Endothelial cell of umbilical vein (primary cell): ENCODE data around the gene BSG. TPM values are rescaled to one million over a fixed set of nuclear protein-coding genes. Genes with fewer than 3 reads are reported as not detected.
A peak's percentile ranks its signal among the peaks of the same experiment; 100 is the strongest.

ENCODE experiments used
- BruUV-seq: library from RNA; stranded (reverse); fragments of 400-500 nt; replicated peaks from 2 replicates; lab custom pipeline; 2021; lab: Mats Ljungman, UMichigan
- CTCF ChIA-PET: fragments of 300-600, 350-600 bp; sonication (Branson Sonifier 250); formaldehyde crosslinking; loops from one replicate; lab custom pipeline; 2021; ENCODE audit warnings: antibody characterized with exemption, inconsistent platforms; lab: Charles Lee
- POLR2A ChIA-PET: fragments of 300-600, 350-600 bp; sonication (Branson Sonifier 250); formaldehyde crosslinking; loops from one replicate; lab custom pipeline; 2021; ENCODE audit warnings: antibody characterized with exemption, inconsistent platforms; lab: Charles Lee
- DNase-seq: peaks from one replicate; pipeline ENCODE4 v3.0.0-alpha.2; 2011; ENCODE audit warnings: low read depth, low spot score
- FAIRE-seq: peaks from 2 replicates; lab custom pipeline; 2011; peaks lifted over from hg19 to GRCh38; lab: Jason Lieb, UNC
- H2AFZ ChIP-seq: 2 replicates; pipeline ENCODE4 v1.6.0; 2012; ENCODE audit warnings: low read depth, low read length, control low read depth, inconsistent platforms
- H3K27ac ChIP-seq: 2 replicates; pipeline ENCODE4 v1.5.1; 2011; ENCODE audit warnings: low read depth, mild to moderate bottlenecking, control low read depth, low read length, moderate library complexity; ENCODE audit not compliant: insufficient read depth
- H3K27me3 ChIP-seq, 2 experiments: 2 replicates each; pipeline versions ENCODE4 v1.6.0 to v1.6.1; 2011; ENCODE audit warnings: low read length in 2 of 2, mixed read lengths in 1 of 2; ENCODE audit not compliant: control insufficient read depth in 2 of 2, insufficient read depth in 2 of 2
- H3K36me3 ChIP-seq, 2 experiments: 2 replicates in 1 of 2; 3 replicates in 1 of 2; pipeline ENCODE4 v1.5.1; 2011; ENCODE audit warnings: low read length in 2 of 2, mild to moderate bottlenecking in 1 of 2, moderate library complexity in 1 of 2; ENCODE audit not compliant: control insufficient read depth in 2 of 2, insufficient read depth in 2 of 2; ENCODE audit errors: extremely low read depth in 1 of 2
- H3K4me1 ChIP-seq: 3 replicates; pipeline ENCODE4 v1.5.1; 2011; ENCODE audit warnings: mild to moderate bottlenecking, low read length; ENCODE audit not compliant: control insufficient read depth, insufficient read depth; ENCODE audit errors: extremely low read depth
- H3K4me2 ChIP-seq: 2 replicates; pipeline ENCODE4 v1.6.1; 2011; ENCODE audit warnings: low read length, control low read depth, mixed read lengths; ENCODE audit not compliant: insufficient read depth
- H3K4me3 ChIP-seq, 3 experiments: fragments of 200-600 bp in 1 of 3; sonication (generic), shearing (Covaris generic) in 1 of 3; replicated peaks in 1 of 3; 2 replicates each; pipeline ENCODE4 v1.5.1; 2011 to 2016; ENCODE audit warnings: control low read depth in 3 of 3, low read length in 3 of 3, mild to moderate bottlenecking in 2 of 3, inconsistent platforms in 1 of 3, low read depth in 1 of 3, moderate library complexity in 1 of 3; ENCODE audit not compliant: insufficient read depth in 1 of 3
- H3K79me2 ChIP-seq: 2 replicates; pipeline ENCODE4 v1.6.0; 2012; ENCODE audit warnings: low read length, inconsistent platforms; ENCODE audit not compliant: control insufficient read depth, insufficient read depth
- H3K9ac ChIP-seq: replicated peaks from 2 replicates; pipeline ENCODE3; 2011; ENCODE audit warnings: low read length, control low read depth; ENCODE audit not compliant: insufficient read depth; ENCODE audit errors: extremely low read depth
- H3K9me1 ChIP-seq: replicated peaks from 3 replicates; pipeline ENCODE4 v1.6.0; 2011; ENCODE audit warnings: mild to moderate bottlenecking, low read length; ENCODE audit not compliant: control insufficient read depth, insufficient read depth; ENCODE audit errors: extremely low read depth
- H3K9me3 ChIP-seq: replicated peaks from 2 replicates; pipeline ENCODE4 v1.5.1; 2012; ENCODE audit warnings: low read length, inconsistent platforms; ENCODE audit not compliant: control insufficient read depth, insufficient read depth
- H4K20me1 ChIP-seq: replicated peaks from 2 replicates; pipeline ENCODE3; 2011; ENCODE audit warnings: mild to moderate bottlenecking, low read length; ENCODE audit not compliant: control insufficient read depth, insufficient read depth; ENCODE audit errors: extremely low read depth
- EZH2 ChIP-seq: IDR thresholded peaks from 2 replicates; pipeline ENCODE4 v1.6.1; 2012; ENCODE audit warnings: borderline replicate concordance, low read depth, mild to moderate bottlenecking, moderate library complexity, low read length, inconsistent platforms; ENCODE audit not compliant: severe bottlenecking
- FOS ChIP-seq: IDR thresholded peaks from 2 replicates; pipeline ENCODE4 v1.6.1; 2011; ENCODE audit warnings: mild to moderate bottlenecking, low read length, moderate library complexity, borderline replicate concordance; ENCODE audit not compliant: insufficient read depth
- GATA2 ChIP-seq: IDR thresholded peaks from 2 replicates; pipeline ENCODE4 v1.7.0; 2011; ENCODE audit warnings: low read depth, mild to moderate bottlenecking, moderate library complexity, mixed read lengths, low read length; ENCODE audit not compliant: insufficient read length, insufficient read depth
- JUN ChIP-seq: IDR thresholded peaks from 2 replicates; pipeline ENCODE4 v1.6.1; 2011; ENCODE audit warnings: borderline replicate concordance, low read depth; ENCODE audit not compliant: insufficient read length, insufficient read depth
- MAX ChIP-seq: IDR thresholded peaks from 2 replicates; pipeline ENCODE4 v1.6.1; 2011; ENCODE audit not compliant: insufficient read depth, insufficient read length
- MYC ChIP-seq: IDR thresholded peaks from one replicate; pipeline ENCODE4 v1.6.1; 2011; ENCODE audit warnings: mild to moderate bottlenecking, low read depth, low read length
- POLR2A ChIP-seq: IDR thresholded peaks from 2 replicates; pipeline ENCODE4 v1.6.1; 2012; ENCODE audit warnings: low read depth, mild to moderate bottlenecking, control low read depth, low read length
- POLR2AphosphoS5 ChIP-seq: IDR thresholded peaks from 2 replicates; pipeline ENCODE4 v1.6.1; 2012; ENCODE audit warnings: low read depth, mild to moderate bottlenecking, control low read depth, low read length, moderate library complexity; ENCODE audit not compliant: insufficient read depth
- dilution Hi-C: fragments of 300-500 bp; cut with MboI; formaldehyde crosslinking; loops from one replicate; pipeline ENCODE4 v1.15.0; 2019; ENCODE audit warnings: low sequenced_read_pairs; ENCODE audit not compliant: extremely low pct_ligation_motif_present
- intact Hi-C: fragments of 100-400 bp; cut with micrococcal nuclease; formaldehyde crosslinking; loops from one replicate; pipeline ENCODE4 v1.10.0; 2022
- polyA plus RNA-seq, 4 experiments: library from polyadenylated mRNA; depleted of rRNA in 3 of 4; stranded (reverse) in 3 of 4; unstranded in 1 of 4; fragments of >200 nt; gene quantifications; 2 replicates each; pipeline versions ENCODE4 v1.2.1 to v1.2.3, GENCODE V29; 2011 to 2012; ENCODE audit warnings: missing spikeins in 1 of 4
- total RNA-seq: library from RNA; stranded (reverse); gene quantifications from 2 replicates; pipeline ENCODE4 v1.2.3, GENCODE V29; 2021
- TF ChIP-seq, protein P1 (sequence below), 2 donors: IDR thresholded peaks; 1 replicate in 1 of 2; 2 replicates in 1 of 2; pipeline ENCODE4 v1.5.1; 2011; ENCODE audit warnings: low read length in 2 of 2, mild to moderate bottlenecking in 2 of 2, moderate library complexity in 2 of 2, control low read depth in 1 of 2, inconsistent platforms in 1 of 2, low read depth in 1 of 2; ENCODE audit not compliant: insufficient read depth in 1 of 2; ENCODE audit errors: extremely low read depth in 1 of 2

The BSG gene
- total and polyA plus RNA-seq, 2 donors (not counting 3 experiments of a cell fraction or from before 2014, with no cell fraction given): 485 to 661 TPM

DNA sequence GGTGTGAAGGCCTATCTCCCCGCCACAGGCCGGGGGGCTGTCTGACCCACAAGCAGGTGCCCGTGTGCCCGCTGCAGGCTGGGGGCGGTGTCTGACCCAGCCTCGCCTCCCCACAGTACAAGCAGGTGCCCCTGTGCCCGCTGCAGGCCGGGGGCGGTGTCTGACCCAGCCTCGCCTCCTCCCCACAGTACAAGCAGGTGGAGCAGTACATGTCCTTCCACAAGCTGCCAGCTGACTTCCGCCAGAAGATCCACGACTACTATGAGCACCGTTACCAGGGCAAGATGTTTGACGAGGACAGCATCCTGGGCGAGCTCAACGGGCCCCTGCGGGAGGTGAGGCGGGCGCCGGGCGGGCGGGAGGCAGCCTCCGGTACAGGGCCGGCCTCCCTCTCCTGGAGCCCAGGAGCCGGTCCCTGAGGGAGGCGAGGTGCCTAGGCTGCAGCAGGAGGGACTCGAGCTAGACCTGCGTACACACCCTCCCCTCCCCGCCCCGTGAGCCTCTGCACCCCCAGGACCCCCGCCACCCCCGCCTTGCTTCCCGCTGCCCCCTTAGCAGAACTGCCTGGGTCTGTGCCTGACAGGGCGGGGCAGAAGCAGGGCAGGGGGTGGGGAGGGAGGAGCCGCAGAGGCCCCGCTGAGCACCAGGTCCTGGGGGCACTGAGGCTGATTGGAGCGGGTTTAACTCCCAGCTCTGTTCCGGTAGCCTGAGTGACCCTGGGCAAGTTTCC, 37.8 kb downstream of the BSG start:
- Histone ChIP-seq H3K36me3 (no peaks in the 10 kb centered on the region), H3K9me1 (no peaks in the 10 kb centered on the region), H3K79me2 (no peaks in the 10 kb centered on the region), H3K27ac (no peak overlapping the region), H3K9me3 (no peaks in the 10 kb centered on the region), H4K20me1 (no peaks in the 10 kb centered on the region), H3K27me3 (no peaks in the 10 kb centered on the region), H3K4me1 (peaks cover 8% of the 10 kb centered on the region), H3K4me3 (no peak overlapping the region), H3K4me2 (no peak overlapping the region), H3K9ac (no peak overlapping the region), H2AFZ (peak overlapping the region; percentile 50)
- dilution Hi-C loops: no loop called here
- BruUV-seq: no TSS peak
- no peak for DNase-seq
- ChIA-PET POLR2A (no interaction called here), CTCF (interaction anchor here (1.6 kb wide), 1 partner anchor 26 kb away, joined by 6 read pairs; no protein-coding TSS in a partner anchor)
- TF ChIP-seq MAX (no peak), EZH2 (no peak), GATA2 (no peak), JUN (no peak), POLR2AphosphoS5 (no peak), MYC (no peak), POLR2A (no peak), FOS (no peak)
- TF ChIP-seq, protein P1, sequence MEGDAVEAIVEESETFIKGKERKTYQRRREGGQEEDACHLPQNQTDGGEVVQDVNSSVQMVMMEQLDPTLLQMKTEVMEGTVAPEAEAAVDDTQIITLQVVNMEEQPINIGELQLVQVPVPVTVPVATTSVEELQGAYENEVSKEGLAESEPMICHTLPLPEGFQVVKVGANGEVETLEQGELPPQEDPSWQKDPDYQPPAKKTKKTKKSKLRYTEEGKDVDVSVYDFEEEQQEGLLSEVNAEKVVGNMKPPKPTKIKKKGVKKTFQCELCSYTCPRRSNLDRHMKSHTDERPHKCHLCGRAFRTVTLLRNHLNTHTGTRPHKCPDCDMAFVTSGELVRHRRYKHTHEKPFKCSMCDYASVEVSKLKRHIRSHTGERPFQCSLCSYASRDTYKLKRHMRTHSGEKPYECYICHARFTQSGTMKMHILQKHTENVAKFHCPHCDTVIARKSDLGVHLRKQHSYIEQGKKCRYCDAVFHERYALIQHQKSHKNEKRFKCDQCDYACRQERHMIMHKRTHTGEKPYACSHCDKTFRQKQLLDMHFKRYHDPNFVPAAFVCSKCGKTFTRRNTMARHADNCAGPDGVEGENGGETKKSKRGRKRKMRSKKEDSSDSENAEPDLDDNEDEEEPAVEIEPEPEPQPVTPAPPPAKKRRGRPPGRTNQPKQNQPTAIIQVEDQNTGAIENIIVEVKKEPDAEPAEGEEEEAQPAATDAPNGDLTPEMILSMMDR (IDR thresholded peaks at IDR 0.05; ENCODE audit: extremely low read depth in 1 of 2, insufficient read depth in 1 of 2, low read depth in 1 of 2, low read length in 2 of 2): no peak
- intact Hi-C loops: no loop called here
- no peak for FAIRE-seq
